Thyroid gland (tissue), 4 donors: ENCODE data around the gene EPB41L4A.

Source experiments
- CTCF ChIP-seq, 6 experiments: fragments of 200-600 bp in 3 of 6; fragments of 450-650 bp in 3 of 6; sonication (generic) in 3 of 6; IDR thresholded peaks; one replicate each; pipeline ENCODE4 v1.5.1; 2016 to 2019; ENCODE audit warnings: antibody characterized with exemption in 6 of 6, mild to moderate bottlenecking in 2 of 6, inconsistent platforms in 1 of 6, moderate library complexity in 1 of 6
- POLR2A ChIP-seq, 2 donors: fragments of 450-650 bp; IDR thresholded peaks; one replicate each; pipeline ENCODE4 v1.6.1; 2017; ENCODE audit warnings: antibody characterized with exemption in 2 of 2, mild to moderate bottlenecking in 2 of 2, moderate library complexity in 1 of 2

DNA sequence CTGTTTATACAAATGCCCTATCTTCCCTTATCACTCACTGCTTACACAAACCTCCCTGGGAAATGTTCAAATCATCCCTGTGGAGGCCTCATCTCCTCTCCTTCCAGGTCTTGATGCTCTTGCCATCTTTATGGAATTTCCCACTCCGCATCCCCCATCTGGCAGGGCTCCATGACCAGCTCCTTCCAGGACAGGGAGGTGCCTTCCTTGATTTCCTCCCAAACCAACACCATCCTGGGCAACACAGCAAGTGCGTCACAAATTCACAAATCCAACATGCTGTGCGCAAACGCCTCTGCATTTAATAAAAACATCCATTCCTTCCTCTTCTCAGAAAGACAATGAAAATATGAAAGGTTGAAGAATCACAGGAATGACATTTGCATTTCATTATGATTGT is 51.7 kb downstream of the EPB41L4A start:
- TF ChIP-seq CTCF (IDR thresholded peaks at IDR 0.05) (no peak), POLR2A (IDR thresholded peaks at IDR 0.05) (no peak)
